HCT116 (cell line): ENCODE measurements around the gene ABHD2. TPM values are rescaled to one million over a fixed set of nuclear protein-coding genes. Genes with fewer than 3 reads are reported as not detected.

ENCODE experiments used
- ATAC-seq: fragments of 200-7000 bp; cut with Tn5 transposase; 2 replicates; pipeline ENCODE4 v1.9.1; 2020; ENCODE audit warnings: mild to moderate bottlenecking, moderate library complexity
- BruUV-seq: library from RNA; stranded (reverse); fragments of 400-500 nt; replicated peaks from 2 replicates; lab custom pipeline; 2021; lab: Mats Ljungman, UMichigan
- CTCF ChIA-PET: fragments of 300-600 bp; sonication (Branson Sonifier 250); formaldehyde crosslinking; loops from one replicate; lab custom pipeline; 2021; ENCODE audit warnings: antibody characterized with exemption; lab: Charles Lee
- POLR2A ChIA-PET: fragments of 300-600, 350-600 bp; sonication (Branson Sonifier 250); formaldehyde crosslinking; loops from one replicate; lab custom pipeline; 2021; ENCODE audit warnings: antibody characterized with exemption; lab: Charles Lee
- RAD21 ChIA-PET, 2 experiments: fragments of 300-600 bp; sonication (Branson Sonifier 250); formaldehyde crosslinking; loops; one replicate each; lab custom pipeline; 2023; ENCODE audit warnings: low total read pairs in 2 of 2; ENCODE audit not compliant: uncharacterized antibody in 2 of 2, unreplicated experiment in 2 of 2, low non-redundant PET in 1 of 2; lab: Charles Lee
- DNase-seq: peaks from one replicate; pipeline ENCODE4 v3.0.0-alpha.2; 2010; ENCODE audit warnings: low read depth, low spot score
- H2AFZ ChIP-seq: fragments of 200-600 bp; shearing (Covaris generic), sonication (generic); 2 replicates; pipeline ENCODE4 v1.6.1; 2017; ENCODE audit warnings: low read depth, mixed run types, mixed read lengths, antibody characterized with exemption, low read length; ENCODE audit not compliant: poor library complexity, severe bottlenecking
- H3K27ac ChIP-seq: 2 replicates; pipeline ENCODE4 v1.5.1; 2012; ENCODE audit warnings: low read depth, low read length
- H3K27me3 ChIP-seq: fragments of 200-600 bp; sonication (generic); 2 replicates; pipeline ENCODE4 v1.6.1; 2016; ENCODE audit warnings: mixed run types, low read length, mixed read lengths; ENCODE audit not compliant: insufficient read depth
- H3K36me3 ChIP-seq, 2 experiments: fragments of 200-500 bp in 1 of 2; fragments of 200-600 bp in 1 of 2; sonication (Bioruptor generic) in 1 of 2; sonication (generic) in 1 of 2; 2 replicates each; pipeline versions ENCODE4 v1.5.1 to v1.6.1; 2014 to 2016; ENCODE audit warnings: low read length in 2 of 2, inconsistent platforms in 1 of 2, mixed read lengths in 1 of 2, mixed run types in 1 of 2; ENCODE audit not compliant: insufficient read depth in 2 of 2, control insufficient read depth in 1 of 2
- H3K4me1 ChIP-seq, 2 experiments: fragments of 200-600 bp in 1 of 2; sonication (generic) in 1 of 2; 2 replicates each; pipeline versions ENCODE4 v1.5.1 to v1.6.1; 2012 to 2017; ENCODE audit warnings: low read length in 2 of 2, inconsistent platforms in 1 of 2, mild to moderate bottlenecking in 1 of 2, mixed read lengths in 1 of 2, mixed run types in 1 of 2, moderate library complexity in 1 of 2; ENCODE audit not compliant: insufficient read depth in 2 of 2, control insufficient read depth in 1 of 2
- H3K4me2 ChIP-seq: fragments of 200-600 bp; sonication (generic); 2 replicates; pipeline ENCODE4 v1.6.1; 2017; ENCODE audit warnings: mixed run types, low read length, mixed read lengths
- H3K4me3 ChIP-seq, 2 experiments: fragments of 200-600 bp in 1 of 2; sonication (generic) in 1 of 2; replicated peaks in 1 of 2; 2 replicates each; pipeline ENCODE4 v1.5.1; 2011 to 2016; ENCODE audit warnings: low read length in 2 of 2, control low read depth in 1 of 2, low read depth in 1 of 2, mild to moderate bottlenecking in 1 of 2, mixed read lengths in 1 of 2, mixed run types in 1 of 2
- H3K79me2 ChIP-seq: fragments of 200-600 bp; sonication (generic); 2 replicates; pipeline ENCODE4 v1.6.1; 2017; ENCODE audit warnings: mild to moderate bottlenecking, mixed run types, low read length, moderate library complexity, mixed read lengths; ENCODE audit not compliant: insufficient read depth
- H3K9ac ChIP-seq: fragments of 200-600 bp; sonication (generic); 2 replicates; pipeline ENCODE4 v1.6.1; 2016; ENCODE audit warnings: low read length, mixed read lengths
- H3K9me2 ChIP-seq: fragments of 200-600 bp; sonication (generic), shearing (Covaris generic); 2 replicates; pipeline ENCODE4 v1.6.1; 2017; ENCODE audit warnings: mixed run types, mild to moderate bottlenecking, moderate library complexity; ENCODE audit not compliant: insufficient read depth
- H3K9me3 ChIP-seq, 2 experiments: fragments of 200-500 bp in 1 of 2; fragments of 200-600 bp in 1 of 2; sonication (Bioruptor generic) in 1 of 2; sonication (generic) in 1 of 2; 2 replicates each; pipeline ENCODE4 v1.6.1; 2014 to 2017; ENCODE audit warnings: low read length in 2 of 2, mixed read lengths in 2 of 2, inconsistent platforms in 1 of 2, low read depth in 1 of 2, mild to moderate bottlenecking in 1 of 2, mixed run types in 1 of 2, moderate library complexity in 1 of 2; ENCODE audit not compliant: control insufficient read depth in 1 of 2, insufficient read depth in 1 of 2
- H4K20me1 ChIP-seq: fragments of 200-600 bp; sonication (generic), shearing (Covaris generic); 2 replicates; pipeline ENCODE4 v1.6.1; 2017; ENCODE audit warnings: mixed run types, mild to moderate bottlenecking, moderate library complexity; ENCODE audit not compliant: insufficient read depth
- ATF3 ChIP-seq: IDR thresholded peaks from 2 replicates; pipeline ENCODE4 v1.6.1; 2012
- CBX3 ChIP-seq: IDR thresholded peaks from 2 replicates; pipeline ENCODE4 v1.6.1; 2012; ENCODE audit warnings: low read depth
- CTCF ChIP-seq, 3 experiments: fragments of 200-600 bp in 1 of 3; sonication (generic) in 1 of 3; IDR thresholded peaks in 2 of 3; conservative IDR thresholded peaks in 1 of 3; 2 replicates each; pipeline ENCODE4 v1.5.1; 2012 to 2017; ENCODE audit warnings: low read depth in 2 of 3, low read length in 2 of 3, antibody characterized with exemption in 1 of 3, borderline replicate concordance in 1 of 3, control low read depth in 1 of 3, mild to moderate bottlenecking in 1 of 3, mixed read lengths in 1 of 3, mixed run types in 1 of 3, moderate library complexity in 1 of 3; ENCODE audit not compliant: insufficient read depth in 1 of 3
- EZH2 ChIP-seq: fragments of 200-600 bp; sonication (generic); IDR thresholded peaks from 2 replicates; pipeline ENCODE4 v1.6.1; 2017; ENCODE audit warnings: antibody characterized with exemption, mixed run types
- EZH2phosphoT487 ChIP-seq: fragments of 200-600 bp; IDR thresholded peaks from 2 replicates; pipeline ENCODE4 v1.6.1; 2018; ENCODE audit warnings: antibody characterized with exemption, borderline replicate concordance
- FOSL1 ChIP-seq: IDR thresholded peaks from 2 replicates; pipeline ENCODE4 v1.6.1; 2012; ENCODE audit warnings: low read depth
- POLR2A ChIP-seq: IDR thresholded peaks from 2 replicates; pipeline ENCODE4 v1.7.0; 2011; ENCODE audit warnings: borderline replicate concordance; ENCODE audit not compliant: insufficient read depth, insufficient read length; ENCODE audit errors: extremely low read depth
- POLR2AphosphoS5 ChIP-seq: IDR thresholded peaks from 2 replicates; pipeline ENCODE4 v1.6.1; 2011; ENCODE audit warnings: mild to moderate bottlenecking, low read depth, low read length, moderate library complexity
- SIN3A ChIP-seq: IDR thresholded peaks from 2 replicates; pipeline ENCODE4 v1.6.1; 2012; ENCODE audit warnings: low read depth
- SP1 ChIP-seq: IDR thresholded peaks from 2 replicates; pipeline ENCODE4 v1.6.1; 2012; ENCODE audit warnings: low read depth
- SRF ChIP-seq: IDR thresholded peaks from 2 replicates; pipeline ENCODE4 v1.6.1; 2012; ENCODE audit warnings: low read depth
- TCF7L2 ChIP-seq: IDR thresholded peaks from 2 replicates; pipeline ENCODE4 v1.7.0; 2011; ENCODE audit warnings: borderline replicate concordance, inconsistent platforms; ENCODE audit not compliant: insufficient read depth, insufficient read length; ENCODE audit errors: extremely low read depth
- YY1 ChIP-seq: IDR thresholded peaks from 2 replicates; pipeline ENCODE4 v1.6.1; 2011; ENCODE audit warnings: low read length, low read depth, moderate library complexity, mild to moderate bottlenecking; ENCODE audit not compliant: insufficient replicate concordance; ENCODE audit errors: extremely low read depth
- ZFX ChIP-seq: fragments of 450-650 bp; IDR thresholded peaks from 2 replicates; pipeline ENCODE4 v1.6.1; 2017
- intact Hi-C: fragments of 100-400 bp; cut with micrococcal nuclease; formaldehyde crosslinking; loops from 2 replicates; pipeline ENCODE4 v1.10.0; 2022
- total RNA-seq: library from RNA; stranded (reverse); gene quantifications from one replicate; pipeline ENCODE4 v1.2.1, GENCODE V29; 2021; ENCODE audit not compliant: unreplicated experiment
- TF ChIP-seq, protein P1 (sequence below): IDR thresholded peaks from 2 replicates; pipeline ENCODE4 v1.6.1; 2012
- TF ChIP-seq, protein P2 (sequence below): IDR thresholded peaks from 2 replicates; pipeline ENCODE4 v1.6.1; 2011; ENCODE audit warnings: mild to moderate bottlenecking, low read length, moderate library complexity; ENCODE audit not compliant: insufficient replicate concordance; ENCODE audit errors: extremely low read depth

ABHD2 gene
- total RNA-seq, 1 experiment from 2014 or later: 40.8 TPM

- H3K27ac ChIP-seq: no peak overlapping the region
- no peaks in the 10 kb centered on the region for H3K79me2 ChIP-seq
- RAD21 ChIA-PET: no interaction called here
- H3K4me1 ChIP-seq: no peaks in the 10 kb centered on the region
- H3K4me2 ChIP-seq: no peak overlapping the region
- intact Hi-C loops: no loop called here
- no peaks in the 10 kb centered on the region for H3K27me3 ChIP-seq
- no peaks in the 10 kb centered on the region for H4K20me1 ChIP-seq
- no peak overlapping the region for H3K9ac ChIP-seq
- H3K9me3 ChIP-seq: no peaks in the 10 kb centered on the region
- 0 out of 4 replicates have a peak, but pooled peaks cover 0 to 4% of the 10 kb centered on the region in 2 experiments for H3K36me3 ChIP-seq
- ATAC-seq (no peak), DNase-seq (no peak)
- no peak overlapping the region for H3K4me3 ChIP-seq
- POLR2A ChIA-PET: no interaction called here
- H2AFZ ChIP-seq: no peak overlapping the region
- BruUV-seq: no TSS peak
- no peaks in the 10 kb centered on the region for H3K9me2 ChIP-seq
- CTCF ChIA-PET: no interaction called here
- TF ChIP-seq, protein P1, sequence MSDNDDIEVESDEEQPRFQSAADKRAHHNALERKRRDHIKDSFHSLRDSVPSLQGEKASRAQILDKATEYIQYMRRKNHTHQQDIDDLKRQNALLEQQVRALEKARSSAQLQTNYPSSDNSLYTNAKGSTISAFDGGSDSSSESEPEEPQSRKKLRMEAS: no peak
- TF ChIP-seq YY1 (no peak), POLR2A (no peak), ATF3 (no peak), POLR2AphosphoS5 (no peak), SRF (no peak), TCF7L2 (no peak), CBX3 (no peak), FOSL1 (no peak), SP1 (no peak), CTCF (IDR thresholded peaks at IDR 0.05 in 2 of 3, conservative IDR thresholded peaks at IDR 0.05 in 1 of 3; ENCODE audit: borderline replicate concordance in 1 of 3, insufficient read depth in 1 of 3, low read depth in 2 of 3, low read length in 2 of 3) (no peak), EZH2phosphoT487 (no peak), ZFX (no peak), SIN3A (no peak), EZH2 (no peak)
- TF ChIP-seq, protein P2, sequence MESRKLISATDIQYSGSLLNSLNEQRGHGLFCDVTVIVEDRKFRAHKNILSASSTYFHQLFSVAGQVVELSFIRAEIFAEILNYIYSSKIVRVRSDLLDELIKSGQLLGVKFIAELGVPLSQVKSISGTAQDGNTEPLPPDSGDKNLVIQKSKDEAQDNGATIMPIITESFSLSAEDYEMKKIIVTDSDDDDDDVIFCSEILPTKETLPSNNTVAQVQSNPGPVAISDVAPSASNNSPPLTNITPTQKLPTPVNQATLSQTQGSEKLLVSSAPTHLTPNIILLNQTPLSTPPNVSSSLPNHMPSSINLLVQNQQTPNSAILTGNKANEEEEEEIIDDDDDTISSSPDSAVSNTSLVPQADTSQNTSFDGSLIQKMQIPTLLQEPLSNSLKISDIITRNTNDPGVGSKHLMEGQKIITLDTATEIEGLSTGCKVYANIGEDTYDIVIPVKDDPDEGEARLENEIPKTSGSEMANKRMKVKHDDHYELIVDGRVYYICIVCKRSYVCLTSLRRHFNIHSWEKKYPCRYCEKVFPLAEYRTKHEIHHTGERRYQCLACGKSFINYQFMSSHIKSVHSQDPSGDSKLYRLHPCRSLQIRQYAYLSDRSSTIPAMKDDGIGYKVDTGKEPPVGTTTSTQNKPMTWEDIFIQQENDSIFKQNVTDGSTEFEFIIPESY: no peak
Measured at GRCh38 chr15:89155656-89156055, 67.4 kb downstream of the ABHD2 start.
